ENCODE data around the gene ZNF207.
"Not testable (repeated sequence)": the region's sequence is repeated elsewhere in the genome, so short reads cannot be mapped to it uniquely, and the experiment has no call there.

DNA sequence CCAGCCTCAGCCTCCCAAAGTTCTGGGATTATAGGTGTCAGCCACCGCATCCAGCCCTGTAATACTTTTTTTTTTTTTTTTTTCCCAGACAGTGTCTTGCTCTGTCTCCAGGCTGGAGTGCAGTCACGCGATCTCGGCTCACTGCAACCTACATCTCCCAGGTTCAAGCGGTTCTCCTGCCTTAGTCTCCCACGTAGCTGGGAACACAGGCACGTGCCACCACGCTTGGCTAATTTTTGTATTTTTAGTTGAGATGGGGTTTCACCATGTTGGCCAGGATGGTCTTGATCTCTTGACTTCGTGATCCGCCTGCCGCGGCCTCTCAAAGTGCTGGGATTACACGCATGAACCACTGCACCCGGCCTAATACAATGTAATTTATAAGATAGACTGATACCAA lies 38.2 kb downstream of the ZNF207 start:
- not testable (repeated sequence) for TF ChIP-seq CTCF (conservative IDR thresholded peaks at IDR 0.05; ENCODE audit: low read depth, low read length); EZH2 (IDR thresholded peaks at IDR 0.05; ENCODE audit: borderline replicate concordance, low read depth, low read length, poor library complexity, severe bottlenecking)
